LNCAP (cell line): Measurements from ENCODE around the gene HMGN4.

Experiments used
- CTCF ChIP-seq: fragments of 450-650 bp; IDR thresholded peaks from 2 replicates; pipeline ENCODE4 v1.5.1; 2017; ENCODE audit warnings: mild to moderate bottlenecking

HMGN4 gene

GRCh38 chr6:26561533-26562466 lies 23.6 kb downstream of the HMGN4 start:
- no peak for TF ChIP-seq CTCF

- TF ChIP-seq CTCF: no peak
Observed at GRCh38 chr6:26563488-26563887, 25.3 kb downstream of the HMGN4 start.

- TF ChIP-seq CTCF: no peak; the same call in 1 of the 2 replicates
Observed at GRCh38 chr6:26568601-26569432, 30.7 kb downstream of the HMGN4 start.

- no peak for TF ChIP-seq CTCF
Observed at GRCh38 chr6:26569433-26569764, 31.2 kb downstream of the HMGN4 start.

GRCh38 chr6:26570027-26570809 lies 32.1 kb downstream of the HMGN4 start:
- TF ChIP-seq CTCF: no peak

- no peak for TF ChIP-seq CTCF
Observed at GRCh38 chr6:26571592-26572296, 33.6 kb downstream of the HMGN4 start.
